GM18508 (cell line): Measurements from ENCODE around the gene GRIN2A.

Source experiments
- ATAC-seq: cut with Tn5 transposase; IDR thresholded peaks from one replicate; pipeline ENCODE4 v1.9.1; 2021; ENCODE audit warnings: moderate number of reproducible peaks; ENCODE audit not compliant: insufficient read depth, unreplicated experiment

The GRIN2A gene

DNA sequence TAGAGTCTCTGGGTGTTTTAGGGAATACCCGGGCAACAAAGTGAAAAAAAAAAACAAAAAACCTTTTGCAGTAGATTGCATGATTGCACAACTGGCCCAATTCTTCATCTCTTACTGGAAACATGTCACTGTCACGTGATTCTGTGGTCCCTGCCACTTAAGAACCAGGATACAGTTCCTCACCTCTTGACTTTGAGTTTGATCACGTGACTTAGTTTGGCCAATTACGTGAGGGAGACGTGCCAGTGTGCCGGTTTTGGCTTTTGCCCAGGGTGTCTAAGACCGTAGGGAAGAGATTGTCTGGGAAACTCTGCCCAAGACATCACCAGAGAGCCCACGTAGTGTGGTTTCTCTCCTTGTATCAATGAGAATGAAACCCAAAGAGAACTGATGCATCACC, 88.7 kb downstream of the GRIN2A start:
- no peak for ATAC-seq

GRCh38 chr16:10090816-10091215, 91.4 kb downstream of the GRIN2A start:
- no peak for ATAC-seq

DNA sequence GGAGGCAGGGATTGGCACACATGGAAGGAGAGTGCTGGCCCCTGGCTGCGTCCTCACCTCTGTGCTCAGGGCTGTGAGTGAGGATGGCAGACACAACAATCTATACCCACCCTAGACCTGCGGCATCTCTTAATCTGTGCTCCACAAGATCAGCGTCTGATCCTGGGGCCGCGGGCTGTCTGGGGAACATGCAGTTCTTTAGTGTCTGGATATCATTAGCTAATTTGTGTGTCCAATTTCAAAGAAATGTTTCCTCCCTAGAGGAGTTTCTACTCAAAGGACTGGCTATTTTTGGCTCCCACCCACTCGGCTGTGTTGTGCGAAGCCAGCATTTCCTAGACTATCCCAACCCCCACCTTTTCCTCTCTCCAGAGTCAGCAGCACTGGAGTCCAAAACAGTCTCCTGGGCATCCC, 93.8 kb downstream of the GRIN2A start:
- ATAC-seq: no peak

DNA sequence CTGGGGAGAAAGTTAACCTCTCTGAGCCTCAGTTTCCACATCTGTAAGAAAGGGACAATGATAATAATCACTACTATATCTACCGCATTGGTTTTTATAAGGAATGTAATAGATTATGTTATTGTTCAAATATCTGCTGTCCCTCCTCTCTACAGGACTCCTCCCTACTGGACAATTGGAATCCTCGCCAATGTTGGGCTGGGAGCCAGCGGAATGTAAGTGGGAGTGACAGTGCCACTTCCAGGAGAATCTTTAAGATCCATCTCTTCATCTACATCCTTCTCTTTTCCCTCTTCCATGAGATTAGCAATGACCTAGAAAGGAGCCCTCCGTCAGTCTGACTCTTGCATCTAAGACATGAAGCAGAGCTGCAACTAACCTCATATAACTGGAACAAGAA, 95.1 kb downstream of the GRIN2A start:
- ATAC-seq: no peak

DNA sequence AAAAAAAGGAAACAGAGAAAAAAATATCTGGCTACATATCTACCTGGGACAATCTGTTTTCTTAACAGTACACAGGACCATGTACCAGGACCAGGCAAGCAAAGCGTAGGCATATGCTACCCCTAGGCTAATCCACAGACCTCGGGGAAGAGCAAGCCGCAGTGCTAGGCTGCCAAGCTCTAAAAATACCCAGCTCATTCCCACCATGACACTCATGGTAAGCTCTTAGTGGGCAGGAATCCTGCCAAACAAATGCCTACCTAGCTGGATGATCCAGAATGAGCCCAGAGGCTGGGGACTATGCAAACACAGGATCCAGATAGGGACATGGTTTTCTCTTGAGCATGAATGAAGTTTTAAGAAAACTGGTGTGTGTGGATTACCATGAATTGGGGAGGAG, 95.6 kb downstream of the GRIN2A start:
- no peak for ATAC-seq

DNA sequence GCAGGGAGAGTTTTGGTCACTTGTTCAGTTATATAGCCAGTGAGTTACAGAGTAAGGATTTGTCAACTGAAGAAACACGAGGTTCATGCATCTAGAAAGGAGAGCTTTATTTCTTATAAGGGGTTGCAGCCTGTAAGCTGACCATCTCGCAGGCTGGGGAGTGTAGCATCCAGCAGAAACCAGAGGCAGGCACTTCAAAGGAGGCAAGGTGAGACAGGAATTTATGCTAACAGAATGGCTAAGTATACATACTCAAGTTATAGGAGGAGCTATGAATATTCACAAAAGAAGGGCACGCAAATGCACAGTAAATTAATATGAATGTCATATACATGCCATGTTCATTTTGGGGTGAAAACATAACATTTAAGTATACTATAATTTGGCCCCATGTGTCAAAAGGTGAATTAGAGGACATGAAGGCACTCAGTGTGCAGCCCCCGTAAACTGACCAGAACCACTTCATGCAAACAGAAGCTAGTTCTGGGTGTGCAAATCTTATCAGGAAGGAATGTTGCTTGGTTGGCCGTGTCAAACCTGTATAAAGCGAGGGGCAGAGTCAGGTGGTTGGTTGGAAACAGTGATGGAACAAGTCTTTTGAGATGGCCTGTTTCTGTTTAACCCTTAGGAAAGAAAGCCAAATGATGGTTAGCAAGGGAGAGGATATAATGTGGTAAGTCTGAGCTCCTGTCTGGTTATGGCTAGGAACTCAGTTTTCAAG, 97.0 kb downstream of the GRIN2A start:
- no peak for ATAC-seq

DNA sequence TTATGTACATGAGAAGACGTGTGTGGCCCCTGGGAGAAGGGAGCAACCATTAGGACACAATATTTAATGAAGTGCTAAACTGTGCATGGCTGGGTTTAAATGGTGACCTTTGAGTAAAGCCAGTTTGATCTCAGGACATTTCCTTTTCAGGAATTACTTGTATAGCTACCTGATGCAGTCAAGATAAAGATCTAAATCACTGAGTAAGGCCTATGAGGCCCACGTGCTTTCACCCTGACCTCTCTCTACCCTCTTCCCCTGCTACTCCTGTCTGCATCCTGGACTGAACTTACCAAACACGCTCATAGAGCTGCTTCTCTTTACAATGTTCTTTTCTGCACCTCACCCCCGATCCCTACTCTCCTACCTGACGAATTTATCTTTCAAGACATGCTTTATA, 98.9 kb downstream of the GRIN2A start:
- ATAC-seq: no peak

DNA sequence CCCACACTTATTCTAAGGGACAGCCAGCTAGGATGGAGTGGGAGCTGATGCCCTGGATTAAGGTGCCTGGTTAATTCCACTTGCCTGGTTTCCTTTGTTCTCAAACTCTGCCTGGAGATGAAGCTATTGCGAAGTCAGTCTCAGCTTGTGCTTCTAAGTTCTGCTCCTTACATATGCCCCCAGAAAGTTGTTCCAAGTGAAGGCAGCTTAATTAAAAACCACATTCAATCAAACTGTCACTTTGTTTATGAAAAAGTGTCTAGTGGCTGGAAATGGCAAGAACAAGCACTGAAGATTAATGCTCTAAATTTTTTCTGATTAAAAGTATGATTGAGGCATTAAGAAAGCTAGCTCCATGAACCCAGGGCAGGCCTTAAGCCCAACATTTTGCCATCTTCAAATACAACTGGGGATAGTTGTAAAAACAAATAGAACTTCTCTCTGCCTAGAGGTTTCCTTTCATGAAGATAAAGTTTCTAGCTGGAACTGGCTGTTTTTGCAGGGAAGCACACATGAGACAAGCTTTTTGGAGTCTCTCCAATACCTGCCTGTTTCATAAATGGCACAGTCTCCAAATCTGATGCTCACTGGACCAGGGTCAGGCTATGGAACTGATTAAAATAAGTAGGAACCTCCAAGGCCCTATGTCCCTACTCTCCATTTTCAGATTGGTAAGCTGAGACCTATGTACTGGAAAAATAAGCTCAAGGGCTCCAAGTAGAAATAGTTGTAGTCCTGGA, 100.9 kb downstream of the GRIN2A start:
- no peak for ATAC-seq

DNA sequence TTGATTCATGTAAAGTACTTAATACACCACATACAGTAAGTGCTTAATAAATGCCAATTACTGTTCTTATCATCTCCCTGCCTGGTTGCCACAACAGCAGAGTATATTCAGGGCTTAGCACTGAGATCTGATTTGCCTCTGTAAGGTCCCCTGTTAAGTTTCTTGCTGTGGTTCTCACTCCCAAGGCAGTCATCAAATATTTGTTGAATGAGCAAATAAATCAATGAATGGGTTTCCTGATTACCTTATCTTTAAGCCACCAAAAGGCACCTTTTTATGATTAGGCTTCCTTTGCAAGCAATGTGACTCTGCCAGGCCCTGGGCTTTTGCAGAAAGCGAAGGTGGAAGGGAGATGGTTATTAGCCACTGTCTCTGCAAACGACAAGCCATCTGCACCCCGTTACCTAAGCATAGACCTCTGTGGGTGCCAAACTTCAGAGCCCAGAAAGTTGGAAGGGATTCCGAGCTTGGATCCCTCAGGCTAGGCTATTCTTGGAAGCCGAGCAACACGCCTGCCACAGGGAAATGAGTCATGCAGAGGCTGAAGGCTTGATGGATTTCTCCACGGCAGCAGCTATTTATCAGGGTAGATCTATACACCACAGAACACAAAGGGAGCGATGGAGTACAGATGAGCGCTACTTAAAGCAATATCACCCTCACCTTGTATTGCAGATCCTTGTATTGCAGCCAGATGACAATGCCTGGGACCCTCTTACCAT, 102.0 kb downstream of the GRIN2A start:
- ATAC-seq: no peak

DNA sequence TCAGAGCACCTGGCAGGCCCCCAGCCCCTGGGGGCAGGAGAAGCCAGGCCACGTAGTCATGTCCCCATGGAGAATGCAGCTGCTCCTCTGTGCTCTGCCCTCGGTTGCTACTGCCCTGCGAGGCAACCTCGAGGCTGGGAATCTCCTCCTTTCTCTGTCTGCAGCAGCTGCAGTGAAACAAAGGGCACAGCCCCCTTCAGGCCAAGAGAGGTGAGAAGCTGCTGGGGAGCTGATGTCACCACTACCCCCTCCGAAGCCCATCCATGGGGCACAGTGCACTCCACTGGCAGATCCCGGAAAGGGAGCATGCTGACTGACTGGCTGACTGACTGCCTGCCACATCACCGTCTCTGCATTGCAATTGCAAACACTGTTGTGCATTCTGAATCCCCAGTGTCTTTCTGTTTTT, 103.7 kb downstream of the GRIN2A start:
- no peak for ATAC-seq

DNA sequence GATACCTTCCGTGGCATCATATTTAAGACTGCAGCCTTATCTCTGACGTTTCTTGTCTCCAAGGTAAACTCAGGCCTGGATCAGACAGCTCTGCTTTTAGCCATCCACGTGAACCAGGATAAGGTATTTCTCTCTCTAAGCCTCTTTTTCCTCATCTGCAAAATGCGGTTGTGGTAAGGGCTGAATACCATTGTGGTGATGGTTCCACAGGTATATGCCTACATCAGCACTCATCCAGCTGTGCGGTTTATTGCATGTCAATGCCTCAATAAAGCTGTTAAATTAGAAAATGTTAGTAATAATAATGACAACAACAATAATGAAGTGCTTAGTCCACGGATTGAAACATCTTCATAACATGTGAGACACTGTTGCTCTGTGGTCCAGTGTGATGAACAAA, 104.4 kb downstream of the GRIN2A start:
- ATAC-seq: no peak

DNA sequence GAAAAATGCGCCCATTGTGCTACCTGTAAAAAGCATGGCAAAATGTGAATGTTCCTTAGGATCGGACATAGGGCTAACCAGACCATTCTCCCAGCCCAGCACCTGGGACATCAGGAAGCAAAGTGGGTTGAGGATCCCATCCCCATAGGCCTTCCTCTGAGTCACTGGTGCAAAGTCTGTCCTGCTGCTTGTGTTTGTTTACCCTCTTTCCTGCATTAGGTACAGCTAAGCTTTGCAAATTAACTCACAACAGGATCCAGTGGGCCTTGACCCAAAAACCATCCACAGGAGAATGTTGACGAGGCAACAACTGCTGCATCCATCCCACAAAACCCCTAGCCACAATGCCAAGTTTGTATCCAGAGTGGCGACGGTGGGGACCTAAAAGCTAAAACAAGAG, 106.2 kb downstream of the GRIN2A start:
- no peak for ATAC-seq

- no peak for ATAC-seq
Observed at GRCh38 chr16:10070591-10070990, 111.6 kb downstream of the GRIN2A start.

GRCh38 chr16:10069374-10069773, 112.9 kb downstream of the GRIN2A start:
- ATAC-seq: no peak

DNA sequence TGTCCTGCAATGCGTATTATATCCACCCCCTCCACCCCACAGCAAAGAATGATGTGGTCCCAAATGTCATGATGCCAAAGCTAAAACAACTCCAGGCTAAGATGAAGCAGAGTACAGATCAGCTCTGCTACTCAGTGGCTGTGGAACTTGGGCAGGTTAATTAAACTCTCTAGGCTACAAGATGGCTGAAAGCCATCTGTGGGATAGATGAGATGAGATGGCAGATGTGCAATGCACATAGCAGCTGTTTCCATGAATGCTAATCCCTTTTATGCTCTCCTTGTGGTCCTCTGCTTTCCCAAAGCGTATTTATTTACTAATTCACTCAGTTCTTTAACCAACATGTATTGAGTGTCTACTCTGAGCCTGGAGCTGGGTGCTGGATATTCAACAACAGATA, 114.4 kb downstream of the GRIN2A start:
- ATAC-seq: no peak

DNA sequence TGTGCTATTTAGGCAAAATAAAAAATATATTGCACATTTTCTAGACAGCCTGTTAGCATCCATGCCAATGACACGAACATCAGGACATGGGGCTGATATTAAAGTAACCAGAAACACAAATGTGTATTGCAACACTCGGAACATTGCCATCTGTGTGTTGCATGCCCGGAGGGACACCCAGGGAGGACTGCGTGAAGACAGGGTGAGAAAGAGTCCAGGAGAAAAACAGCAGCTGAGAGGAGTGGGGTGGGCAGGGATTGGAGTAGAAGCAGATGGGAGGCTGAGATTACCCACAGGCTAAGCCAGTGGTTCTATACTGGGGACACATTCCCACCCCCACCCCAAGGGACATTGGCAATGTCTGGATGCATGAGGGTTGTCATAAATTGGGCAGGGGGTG, 114.8 kb downstream of the GRIN2A start:
- ATAC-seq: no peak

DNA sequence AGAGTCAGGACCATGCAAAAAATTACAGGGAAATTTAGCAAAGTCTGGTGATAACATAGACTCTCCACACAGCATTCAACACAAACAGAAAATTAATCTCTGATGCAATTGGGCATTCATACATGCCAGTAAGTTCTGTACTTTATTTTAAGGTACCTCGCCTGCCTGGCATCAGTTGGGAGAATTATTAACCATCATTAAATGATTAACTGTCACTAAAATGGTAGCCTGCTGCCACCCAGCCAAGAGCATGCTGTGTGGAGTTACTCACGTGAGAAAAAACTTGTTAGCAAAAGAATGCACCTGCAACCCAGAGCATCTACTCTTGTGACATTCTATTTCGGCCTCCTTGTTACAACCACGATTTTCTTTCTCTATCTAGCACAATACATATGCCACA, 117.2 kb downstream of the GRIN2A start:
- no peak for ATAC-seq

GRCh38 chr16:10048850-10049249, 133.4 kb downstream of the GRIN2A start:
- no peak for ATAC-seq

- ATAC-seq: no peak
Observed at GRCh38 chr16:10045947-10046346, 136.3 kb downstream of the GRIN2A start.

DNA sequence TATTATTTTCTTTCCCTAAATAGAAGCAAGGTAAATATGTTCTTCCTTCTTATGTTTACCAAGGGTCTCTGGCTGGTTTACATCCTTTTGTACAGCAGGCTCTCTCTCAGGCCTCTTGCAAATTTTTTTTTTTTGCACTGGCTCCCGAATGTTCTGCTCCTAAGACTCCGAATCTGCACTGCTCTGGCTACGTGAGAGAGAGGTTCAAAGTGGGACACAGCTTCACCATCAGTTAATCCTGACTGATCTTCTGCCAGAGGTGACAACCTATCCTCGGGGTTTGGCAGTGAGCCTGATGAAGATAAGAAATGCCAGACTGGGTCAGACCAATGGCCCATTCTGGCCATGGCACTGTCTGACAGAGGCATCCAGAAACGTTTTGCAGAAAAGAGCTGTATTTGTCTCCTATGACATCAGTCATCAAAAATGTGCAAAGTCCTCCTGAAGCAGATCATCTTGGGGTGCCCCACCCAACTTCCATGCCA, 136.9 kb downstream of the GRIN2A start:
- no peak for ATAC-seq
